ENCODE measurements around the gene DDO. TPM values are rescaled to one million over a fixed set of nuclear protein-coding genes. Genes with fewer than 3 reads are reported as not detected.
A peak's percentile ranks its signal among the peaks of the same experiment; 100 is the strongest.

DDO gene
- total and polyA plus RNA-seq, 2 experiments from 2014 or later: 0.10 TPM; not detected in 1

GRCh38 chr6:110399219-110400071 lies 15.9 kb downstream of the DDO start:
- peak overlapping the region; percentile 87; the same call in 1 of the 2 replicates for H2AFZ ChIP-seq
- DNase-seq (ENCODE audit: low spot score): no peak

More at GRCh38 chr6:110399219-110400071, 15.9 kb downstream of the DDO start:
- no peaks in the 10 kb centered on the region for H3K9me2 ChIP-seq (ENCODE audit: insufficient read depth)
- Mint-ChIP-seq H3K4me1 (peaks cover 3% of the 10 kb centered on the region; the same call in 1 of the 3 replicates), H3K36me3 (ENCODE audit: low read depth) (peaks cover 3% of the 10 kb centered on the region; the same call in 1 of the 3 replicates), H3K27ac (no peak overlapping the region), H3K9me3 (no peaks in the 10 kb centered on the region), H3K4me3 (no peak overlapping the region; the same call in 2 of the 3 replicates), H3K27me3 (ENCODE audit: insufficient read depth, low read depth, poor library complexity) (peaks cover 5% of the 10 kb centered on the region)
- H3K4me3 ChIP-seq: no peak overlapping the region
- no peaks in the 10 kb centered on the region for H4K20me1 ChIP-seq (replicated peaks; ENCODE audit: insufficient read depth)
- no peaks in the 10 kb centered on the region for H3K36me3 ChIP-seq (ENCODE audit: insufficient read depth)
- no peak overlapping the region for H3K27ac ChIP-seq (ENCODE audit: low read depth)
- ATAC-seq: peak; percentile 56
- H3K79me2 ChIP-seq (replicated peaks; ENCODE audit: insufficient read depth): no peaks in the 10 kb centered on the region
- H3K4me1 ChIP-seq (ENCODE audit: insufficient read depth): no peaks in the 10 kb centered on the region
- no peak for TF ChIP-seq STAT1 (IDR thresholded peaks at IDR 0.05; ENCODE audit: unreplicated experiment)
- no peak for TF ChIP-seq JUNB (IDR thresholded peaks at IDR 0.05; ENCODE audit: unreplicated experiment)
- no peak for TF ChIP-seq EZH2phosphoT487 (IDR thresholded peaks at IDR 0.05; ENCODE audit: unreplicated experiment)
- no peak for TF ChIP-seq NANOG (IDR thresholded peaks at IDR 0.05; ENCODE audit: borderline replicate concordance)
- TF ChIP-seq ZNF462 (CRISPR knock-in tag; IDR thresholded peaks at IDR 0.05): no peak
- no peak for TF ChIP-seq CTCF (conservative IDR thresholded peaks at IDR 0.05; ENCODE audit: low read depth in 2 of 2)
- TF ChIP-seq ZNF331 (CRISPR knock-in tag; IDR thresholded peaks at IDR 0.05; ENCODE audit: low read depth): no peak
- TF ChIP-seq REST (IDR thresholded peaks at IDR 0.05; ENCODE audit: unreplicated experiment): no peak
- TF ChIP-seq CREB1 (CRISPR knock-in tag; IDR thresholded peaks at IDR 0.05; ENCODE audit: low read depth): no peak
- TF ChIP-seq ZNF114 (CRISPR knock-in tag; IDR thresholded peaks at IDR 0.05): no peak
- TF ChIP-seq ETS1 (IDR thresholded peaks at IDR 0.05): no peak
- TF ChIP-seq EZH2 (IDR thresholded peaks at IDR 0.05; ENCODE audit: low read depth, unreplicated experiment): no peak
- no peak overlapping the region for H3K4me2 ChIP-seq
- no peaks in the 10 kb centered on the region for H3K27me3 ChIP-seq (ENCODE audit: insufficient read depth)
- H3F3A ChIP-seq (replicated peaks; ENCODE audit: low read depth): no peaks in the 10 kb centered on the region
